ENCODE measurements around the gene HOXD9.

DNA sequence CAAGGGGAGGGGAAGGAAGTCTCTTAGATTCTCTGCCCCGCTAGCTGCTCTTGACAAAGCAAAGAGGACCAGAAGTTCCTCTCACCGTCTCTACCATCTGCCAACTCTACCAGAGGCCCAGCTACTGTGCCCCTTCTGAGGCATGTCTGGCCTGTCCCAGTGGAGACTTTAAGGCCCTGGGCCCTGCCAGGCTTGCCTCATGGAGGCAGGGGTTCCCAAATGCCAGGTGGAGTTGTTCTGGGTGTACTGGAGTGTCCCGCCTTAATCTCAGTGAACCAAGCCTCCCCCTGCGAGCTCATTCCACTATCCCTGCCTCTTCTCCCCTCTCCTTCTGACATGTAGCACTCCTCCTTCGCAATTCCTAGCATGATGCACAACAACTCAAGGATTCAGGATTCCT is 20.7 kb upstream of the HOXD9 start:
- TF ChIP-seq, protein P1, sequence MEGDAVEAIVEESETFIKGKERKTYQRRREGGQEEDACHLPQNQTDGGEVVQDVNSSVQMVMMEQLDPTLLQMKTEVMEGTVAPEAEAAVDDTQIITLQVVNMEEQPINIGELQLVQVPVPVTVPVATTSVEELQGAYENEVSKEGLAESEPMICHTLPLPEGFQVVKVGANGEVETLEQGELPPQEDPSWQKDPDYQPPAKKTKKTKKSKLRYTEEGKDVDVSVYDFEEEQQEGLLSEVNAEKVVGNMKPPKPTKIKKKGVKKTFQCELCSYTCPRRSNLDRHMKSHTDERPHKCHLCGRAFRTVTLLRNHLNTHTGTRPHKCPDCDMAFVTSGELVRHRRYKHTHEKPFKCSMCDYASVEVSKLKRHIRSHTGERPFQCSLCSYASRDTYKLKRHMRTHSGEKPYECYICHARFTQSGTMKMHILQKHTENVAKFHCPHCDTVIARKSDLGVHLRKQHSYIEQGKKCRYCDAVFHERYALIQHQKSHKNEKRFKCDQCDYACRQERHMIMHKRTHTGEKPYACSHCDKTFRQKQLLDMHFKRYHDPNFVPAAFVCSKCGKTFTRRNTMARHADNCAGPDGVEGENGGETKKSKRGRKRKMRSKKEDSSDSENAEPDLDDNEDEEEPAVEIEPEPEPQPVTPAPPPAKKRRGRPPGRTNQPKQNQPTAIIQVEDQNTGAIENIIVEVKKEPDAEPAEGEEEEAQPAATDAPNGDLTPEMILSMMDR (IDR thresholded peaks at IDR 0.05) = no peak
- TF ChIP-seq JUN (CRISPR knock-in tag; IDR thresholded peaks at IDR 0.05) = no peak
- TF ChIP-seq RORB (CRISPR knock-in tag; IDR thresholded peaks at IDR 0.05) = no peak

Measured in WTC11 (cell line).